Testis (tissue), 3 donors: ENCODE data around the gene CD300LD. TPM values are rescaled to one million over a fixed set of nuclear protein-coding genes. Genes with fewer than 3 reads are reported as not detected.
A peak's percentile ranks its signal among the peaks of the same experiment; 100 is the strongest.

Experiments used
- DNase-seq: peaks from one replicate; pipeline ENCODE4 v3.0.0-alpha.2; 2019
- H3K27ac ChIP-seq, 2 donors: fragments of 200-600 bp; sonication (generic); one replicate each; pipeline ENCODE4 v1.5.1; 2019
- H3K27me3 ChIP-seq: fragments of 200-600 bp; sonication (generic); one replicate; pipeline ENCODE4 v1.5.1; 2019
- H3K36me3 ChIP-seq: fragments of 200-600 bp; sonication (generic); one replicate; pipeline ENCODE4 v1.5.1; 2017; ENCODE audit warnings: low read depth; ENCODE audit errors: missing control alignments
- H3K4me1 ChIP-seq: fragments of 200-600 bp; sonication (generic); one replicate; pipeline ENCODE4 v1.5.1; 2019
- H3K4me3 ChIP-seq, 2 donors: fragments of 200-600 bp; sonication (generic); one replicate each; pipeline ENCODE4 v1.5.1; 2017 to 2019
- H3K9me3 ChIP-seq: fragments of 200-600 bp; sonication (generic); one replicate; pipeline ENCODE4 v1.5.1; 2017
- POLR2A ChIP-seq: fragments of 450-650 bp; IDR thresholded peaks from one replicate; pipeline ENCODE4 v1.6.1; 2017; ENCODE audit warnings: antibody characterized with exemption, mild to moderate bottlenecking, moderate library complexity
- WGBS, 2 donors: methylation state at CpG; one replicate each; pipeline ENCODE4 v1.1.5; 2018; 5-methylcytosine and 5-hydroxymethylcytosine counted together
- intact Hi-C: fragments of 100-400 bp; cut with DNase I; formaldehyde crosslinking; loops from one replicate; pipeline ENCODE4 v1.15.1; 2023; ENCODE audit warnings: low total_unique reads
- polyA plus RNA-seq: library from polyadenylated mRNA; stranded (reverse); fragments of 350-450 nt; fragmentation: Illumina TruSeq; extraction: RNeasy Lipid Tissue Mini Kit (QIAGEN cat#74804); gene quantifications from one replicate; pipeline ENCODE4 v1.2.3, GENCODE V29; 2014; ENCODE audit warnings: low read depth, low replicate concordance; ENCODE audit not compliant: insufficient read depth
- total RNA-seq, 2 donors: library from RNA; depleted of rRNA; stranded (reverse); fragments of >200 nt; gene quantifications; one replicate each; pipeline ENCODE4 v1.2.3, GENCODE V29; 2016
- TF ChIP-seq, protein P1 (sequence below), 3 experiments: fragments of 450-650 bp in 2 of 3; fragments of 200-600 bp in 1 of 3; sonication (generic) in 1 of 3; IDR thresholded peaks; one replicate each; pipeline ENCODE4 v1.5.1; 2016 to 2019; ENCODE audit warnings: antibody characterized with exemption in 3 of 3, mild to moderate bottlenecking in 2 of 3, moderate library complexity in 1 of 3

CD300LD gene
- total and polyA plus RNA-seq, 3 donors from 2014 or later: 0.41 TPM; not detected in 2

DNA sequence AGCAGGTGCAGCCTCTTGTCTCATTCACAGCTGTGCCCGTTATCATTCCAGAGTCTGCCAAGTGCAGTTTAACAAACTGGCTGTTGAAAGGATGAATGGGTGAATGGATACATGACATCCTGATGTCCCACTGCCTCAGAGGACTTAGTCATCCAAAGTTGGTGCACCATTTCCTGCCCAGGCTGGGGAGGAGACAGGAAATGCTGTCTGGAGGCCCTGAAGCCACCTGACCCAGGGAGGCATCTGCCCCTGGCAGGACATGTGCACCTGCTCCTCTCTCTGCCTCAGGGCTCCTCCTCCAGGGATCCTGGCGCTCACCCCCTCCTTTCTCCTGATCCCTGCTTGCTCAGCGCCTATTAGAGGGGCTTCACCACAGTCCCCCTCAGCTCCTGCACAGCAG lies 44.3 kb downstream of the CD300LD start:
- H3K4me3 ChIP-seq: no peak overlapping the region
- no peak for TF ChIP-seq POLR2A
- TF ChIP-seq, protein P1, sequence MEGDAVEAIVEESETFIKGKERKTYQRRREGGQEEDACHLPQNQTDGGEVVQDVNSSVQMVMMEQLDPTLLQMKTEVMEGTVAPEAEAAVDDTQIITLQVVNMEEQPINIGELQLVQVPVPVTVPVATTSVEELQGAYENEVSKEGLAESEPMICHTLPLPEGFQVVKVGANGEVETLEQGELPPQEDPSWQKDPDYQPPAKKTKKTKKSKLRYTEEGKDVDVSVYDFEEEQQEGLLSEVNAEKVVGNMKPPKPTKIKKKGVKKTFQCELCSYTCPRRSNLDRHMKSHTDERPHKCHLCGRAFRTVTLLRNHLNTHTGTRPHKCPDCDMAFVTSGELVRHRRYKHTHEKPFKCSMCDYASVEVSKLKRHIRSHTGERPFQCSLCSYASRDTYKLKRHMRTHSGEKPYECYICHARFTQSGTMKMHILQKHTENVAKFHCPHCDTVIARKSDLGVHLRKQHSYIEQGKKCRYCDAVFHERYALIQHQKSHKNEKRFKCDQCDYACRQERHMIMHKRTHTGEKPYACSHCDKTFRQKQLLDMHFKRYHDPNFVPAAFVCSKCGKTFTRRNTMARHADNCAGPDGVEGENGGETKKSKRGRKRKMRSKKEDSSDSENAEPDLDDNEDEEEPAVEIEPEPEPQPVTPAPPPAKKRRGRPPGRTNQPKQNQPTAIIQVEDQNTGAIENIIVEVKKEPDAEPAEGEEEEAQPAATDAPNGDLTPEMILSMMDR (IDR thresholded peaks at IDR 0.05): no peak
- H3K36me3 ChIP-seq: no peaks in the 10 kb centered on the region
- 76 to 95% methylated on average over 2 to 3 of the region's 3 CpGs for WGBS, 2 donors
- no peaks in the 10 kb centered on the region for H3K4me1 ChIP-seq
- DNase-seq: no peak
- intact Hi-C loops: no loop called here
- no peak overlapping the region for H3K27ac ChIP-seq
- H3K27me3 ChIP-seq: no peaks in the 10 kb centered on the region
- no peaks in the 10 kb centered on the region for H3K9me3 ChIP-seq

DNA sequence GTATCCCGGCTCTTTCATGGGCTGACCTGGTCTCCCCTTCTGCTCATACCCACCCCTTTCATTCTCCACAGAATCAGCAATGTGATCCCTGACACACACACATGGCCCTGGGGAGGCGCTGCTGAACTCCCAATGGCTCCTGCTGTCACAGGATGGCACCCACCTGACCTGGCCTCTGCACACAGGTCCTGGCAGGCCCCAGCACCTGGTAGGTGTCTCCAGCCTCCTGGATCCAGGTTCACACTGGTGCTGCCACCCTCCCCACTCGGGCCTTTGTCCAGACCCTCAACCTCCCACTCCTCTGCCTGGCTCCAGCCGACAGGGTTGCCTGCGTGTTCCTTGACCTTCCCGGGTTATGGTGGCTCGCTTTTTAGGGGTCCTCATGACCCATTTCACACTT lies 44.8 kb downstream of the CD300LD start:
- H3K4me3 ChIP-seq: no peak overlapping the region
- TF ChIP-seq, protein P1 (IDR thresholded peaks at IDR 0.05): no peak
- intact Hi-C loops: no loop called here
- H3K36me3 ChIP-seq: no peaks in the 10 kb centered on the region
- no peak overlapping the region for H3K27ac ChIP-seq
- no peak for DNase-seq
- 88 to 92% methylated on average over 5 to 7 of the region's 7 CpGs for WGBS, 2 donors
- H3K27me3 ChIP-seq: no peaks in the 10 kb centered on the region
- no peaks in the 10 kb centered on the region for H3K9me3 ChIP-seq
- no peaks in the 10 kb centered on the region for H3K4me1 ChIP-seq

DNA sequence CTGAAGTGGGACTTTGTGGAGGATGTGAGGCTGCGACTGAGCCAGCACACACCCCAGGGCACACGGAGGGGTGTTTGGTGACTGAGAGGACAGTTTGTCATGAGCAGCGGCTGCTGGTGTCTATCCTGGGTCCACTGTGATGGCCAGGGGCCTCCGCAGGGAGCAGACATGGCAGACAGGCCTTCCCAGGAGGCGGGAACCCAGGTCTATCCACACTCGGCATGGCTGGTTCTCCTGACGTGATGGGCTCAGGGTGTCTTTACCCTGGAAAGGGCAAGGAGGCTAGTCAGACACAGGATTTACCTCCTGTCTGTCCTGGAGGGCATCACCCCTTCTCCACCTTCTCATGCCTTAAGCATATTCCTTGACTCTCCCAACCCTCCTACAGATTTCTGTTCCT lies 45.5 kb downstream of the CD300LD start:
- 82 to 84% methylated on average over 3 to 7 of the region's 7 CpGs for WGBS, 2 donors
- Histone ChIP-seq H3K27ac (no peak overlapping the region), H3K27me3 (no peaks in the 10 kb centered on the region), H3K36me3 (no peaks in the 10 kb centered on the region), H3K4me3 (no peak overlapping the region), H3K4me1 (no peaks in the 10 kb centered on the region), H3K9me3 (no peaks in the 10 kb centered on the region)
- no peak for DNase-seq
- intact Hi-C loops: no loop called here
- TF ChIP-seq POLR2A: no peak
- TF ChIP-seq, protein P1 (IDR thresholded peaks at IDR 0.05): no peak

DNA sequence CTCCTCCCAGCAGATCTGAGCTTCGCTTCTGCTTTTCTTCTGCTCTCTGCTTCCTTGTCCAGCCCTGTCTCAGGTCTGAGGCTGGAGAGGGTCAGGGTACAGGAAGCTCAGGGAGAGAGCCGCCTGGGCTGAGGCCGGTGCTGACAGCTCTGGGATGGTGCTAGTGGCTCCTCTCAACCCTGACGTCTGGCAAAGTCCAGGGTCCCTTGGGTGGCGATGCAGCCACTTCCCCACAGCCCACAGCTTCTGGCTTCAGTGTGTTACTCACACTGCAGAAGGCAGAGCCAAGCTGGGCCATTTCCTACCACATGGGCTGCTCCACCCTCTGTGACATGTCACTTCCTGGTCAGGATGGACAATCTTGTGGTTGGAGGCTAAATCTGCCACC lies 46.2 kb downstream of the CD300LD start, which contains the start of gene CD300C:
TSS of gene CD300C (minus strand) at position 273 of the 388 bp plus-strand sequence. CDS start 333 bp downstream, outside the sequence.
- Histone ChIP-seq H3K36me3 (no peaks in the 10 kb centered on the region), H3K9me3 (no peaks in the 10 kb centered on the region), H3K27ac (no peak within 1 kb of the TSS), H3K4me3 (no peak within 1 kb of the TSS), H3K27me3 (no peaks in the 10 kb centered on the region), H3K4me1 (no peaks in the 10 kb centered on the region)
- intact Hi-C loops: no loop called here
- WGBS, 2 donors: 60 to 90% methylated on average over 1 to 5 of the region's 5 CpGs
- peak; percentile 24 for DNase-seq
- TF ChIP-seq, protein P1 (IDR thresholded peaks at IDR 0.05): no peak
- no peak for TF ChIP-seq POLR2A
